HG02763 (cell line): ENCODE data around the gene PACSIN3.

Experiments
- ATAC-seq: cut with Tn5 transposase; IDR thresholded peaks from one replicate; pipeline ENCODE4 v1.9.1; 2021; ENCODE audit warnings: mild to moderate bottlenecking, moderate library complexity; ENCODE audit not compliant: unreplicated experiment

The PACSIN3 gene

DNA sequence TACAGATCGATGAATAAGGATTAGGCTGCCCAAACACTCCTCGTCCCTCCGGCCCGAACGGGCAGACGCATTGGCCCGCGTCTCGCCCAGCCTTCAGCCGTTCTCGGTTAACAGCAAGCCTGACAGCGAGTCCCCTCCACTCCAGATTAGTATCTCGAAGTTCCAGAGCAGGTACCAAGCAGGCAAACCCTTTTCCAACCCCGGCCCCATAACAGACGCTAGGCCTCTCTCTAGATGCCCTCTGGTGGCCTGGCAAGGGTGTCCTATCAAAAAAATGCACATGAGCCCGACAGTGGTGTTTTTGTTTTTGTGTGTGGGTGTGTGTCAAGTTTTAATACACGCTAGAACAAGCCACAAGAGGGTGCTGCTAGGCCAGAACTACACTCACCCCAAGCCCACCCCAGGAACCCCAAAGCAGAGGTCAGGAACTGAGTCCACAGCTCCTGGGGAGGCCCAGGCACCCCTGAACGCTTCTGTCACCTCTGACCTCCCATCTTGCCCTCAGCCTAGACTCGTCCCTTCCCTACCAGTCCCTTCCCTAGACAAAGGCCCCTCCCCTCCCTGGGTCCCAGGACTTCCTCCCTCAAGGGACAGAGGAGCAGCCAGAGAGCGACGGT, 8.9 kb downstream of the PACSIN3 start:
- ATAC-seq = peak; percentile 43

DNA sequence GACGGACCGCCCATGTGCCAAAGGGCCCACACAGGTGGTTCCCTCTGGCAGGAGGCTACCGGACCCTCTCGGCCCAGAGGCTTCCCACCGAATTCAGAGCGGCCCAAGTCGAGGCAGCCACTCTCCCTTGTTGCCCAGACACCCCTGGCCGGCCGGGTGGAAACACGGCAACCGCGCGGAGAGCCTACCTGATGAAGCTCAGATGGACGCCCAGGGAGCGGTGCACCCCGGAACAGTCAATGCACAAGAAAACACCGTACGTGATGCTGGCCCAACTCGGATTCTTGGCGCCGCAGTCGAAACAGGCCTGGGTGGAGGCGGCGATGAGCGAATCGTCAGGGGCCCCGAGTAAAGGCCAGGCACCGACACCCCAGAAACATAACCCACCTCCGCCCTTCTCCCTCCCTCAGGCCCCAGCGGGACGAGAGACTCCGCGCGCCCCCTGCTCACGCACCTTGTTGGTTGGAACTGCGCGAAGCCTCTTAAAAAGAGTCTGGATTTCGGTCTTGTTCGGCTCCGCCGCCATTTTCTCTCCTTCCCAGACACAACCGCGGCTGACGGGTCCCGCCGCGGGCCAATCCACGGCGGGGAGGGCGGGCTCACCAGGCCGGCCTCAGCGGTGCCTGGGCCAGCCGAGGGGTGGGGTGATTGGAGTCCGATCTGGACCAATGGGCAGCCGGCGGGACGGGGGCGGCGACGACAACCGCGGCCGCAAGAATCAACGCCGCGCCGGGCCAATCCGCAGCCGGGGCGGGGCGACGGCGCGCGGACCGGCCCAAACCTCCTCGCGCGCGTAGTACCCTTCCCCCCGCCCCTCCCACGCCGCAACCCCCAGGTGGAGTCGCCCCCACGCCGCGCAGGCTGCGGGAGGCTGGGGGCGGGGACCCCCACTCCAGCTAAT, 9.7 kb downstream of the PACSIN3 start, which contains the start of gene ARFGAP2:
Gene ARFGAP2, minus strand, starts transcription at position 552 of the 901 bp plus-strand sequence. Its CDS starts 26 bp downstream, at position 526.
- ATAC-seq = peak; percentile 93

DNA sequence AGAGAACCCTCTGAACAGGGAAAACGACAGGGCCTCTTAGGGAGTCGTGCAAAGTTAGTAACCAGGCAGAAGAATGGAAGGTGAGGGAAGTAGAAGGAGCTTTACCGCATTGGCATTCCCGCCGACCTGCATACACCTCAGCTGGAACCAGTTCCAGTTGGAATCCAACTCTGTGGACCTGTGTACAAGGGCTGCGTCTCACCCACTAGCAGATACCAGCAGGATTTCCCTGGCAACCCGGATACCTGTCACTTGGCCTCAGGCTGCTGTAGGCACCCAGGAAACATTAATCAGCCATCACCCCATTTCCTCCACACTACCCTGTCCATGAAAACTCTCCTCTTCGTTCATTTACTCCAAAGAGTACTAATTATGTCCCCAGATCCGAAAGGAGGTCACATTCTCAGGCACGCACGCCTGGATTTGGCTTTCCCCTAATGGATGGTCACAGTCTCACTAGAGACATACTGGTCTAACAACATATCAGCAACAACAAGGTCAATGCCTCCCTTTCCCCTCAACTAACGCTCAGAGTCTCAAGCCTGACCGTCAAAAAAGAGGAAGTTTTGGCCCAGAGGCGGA, 10.4 kb downstream of the PACSIN3 start:
- no peak for ATAC-seq

DNA sequence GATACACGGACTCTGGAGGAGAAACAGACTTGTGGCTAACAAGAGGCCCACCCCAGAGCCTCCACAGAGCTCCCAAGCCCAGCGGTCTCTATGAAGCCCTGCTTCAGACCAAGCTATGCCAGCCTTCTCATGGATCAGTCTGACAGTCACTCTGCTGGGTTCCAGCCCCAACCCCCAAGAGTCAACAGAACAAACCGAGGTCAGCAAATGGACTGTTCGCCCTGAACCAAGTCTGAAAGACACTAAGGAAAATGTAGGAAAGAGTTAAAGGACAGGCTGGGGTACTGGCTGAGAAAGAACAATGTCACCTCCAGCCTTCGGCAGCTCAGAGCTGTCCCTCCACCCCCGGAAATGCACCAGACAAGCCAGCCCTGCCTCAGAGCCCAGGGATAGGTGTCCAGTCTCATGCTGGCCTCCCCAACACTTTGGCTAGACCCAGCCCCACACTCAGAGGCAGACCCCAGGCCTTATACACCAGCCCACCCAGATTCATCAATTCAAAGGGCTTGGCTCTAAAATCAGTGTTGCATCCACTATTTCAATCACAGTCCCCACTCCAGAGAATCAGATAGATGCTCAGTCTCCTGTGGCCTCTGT, 13.4 kb downstream of the PACSIN3 start:
- no peak for ATAC-seq

DNA sequence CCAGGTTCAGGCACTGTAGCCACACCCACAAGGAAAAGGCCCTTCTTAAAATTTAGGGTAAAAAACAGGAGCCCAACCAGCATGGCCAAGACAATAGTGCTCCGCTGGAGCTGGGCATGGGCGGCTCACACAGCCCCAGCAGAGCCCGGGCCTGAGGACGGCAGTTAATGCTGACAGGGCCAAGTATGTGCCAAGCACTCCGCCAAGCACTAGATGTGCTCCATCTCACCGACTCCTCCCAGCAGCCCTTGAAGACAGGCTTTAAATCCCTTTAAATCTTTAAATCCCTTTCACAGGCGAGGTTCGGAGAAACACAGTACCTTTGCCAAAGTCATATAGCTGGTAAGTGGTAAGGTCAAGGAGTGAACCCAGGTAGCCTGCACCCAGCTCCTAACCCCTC, 14.4 kb downstream of the PACSIN3 start:
- no peak for ATAC-seq

DNA sequence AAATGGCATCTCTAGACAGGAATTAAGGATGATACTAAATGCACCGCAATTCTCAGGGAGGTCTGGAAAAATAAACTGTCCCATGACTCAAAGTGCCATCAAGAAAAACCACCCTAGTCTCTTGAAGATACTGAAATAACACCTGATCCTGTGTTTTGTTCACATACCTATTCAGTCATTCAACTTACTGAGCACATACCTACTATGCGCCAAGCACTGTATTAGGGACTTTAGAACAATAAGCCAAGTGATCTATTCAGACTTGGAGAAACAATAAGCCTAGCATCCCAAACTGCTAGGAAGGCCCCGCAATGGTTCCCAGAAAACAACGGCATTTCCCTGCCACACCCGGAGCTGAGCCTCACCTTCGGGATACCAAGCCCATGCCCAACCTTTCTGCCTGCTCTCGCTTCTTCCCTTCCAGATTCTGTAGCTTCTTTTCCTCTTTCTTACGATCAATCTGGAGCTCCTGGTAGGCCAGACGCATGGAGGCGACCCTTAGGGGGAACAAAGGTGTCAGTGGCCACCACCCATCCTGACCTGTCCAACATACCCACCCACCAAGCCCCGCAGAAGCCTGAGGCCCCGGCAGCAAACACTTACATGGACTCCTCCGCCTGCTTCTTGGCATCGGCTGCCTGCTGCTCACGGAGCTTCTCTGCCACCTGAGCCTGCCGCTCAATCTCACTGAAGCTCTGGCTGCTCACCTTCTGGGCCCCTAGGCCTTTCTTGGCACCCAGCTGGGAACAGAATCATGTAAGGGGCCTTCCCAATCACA, 15.0 kb downstream of the PACSIN3 start:
- no peak for ATAC-seq

DNA sequence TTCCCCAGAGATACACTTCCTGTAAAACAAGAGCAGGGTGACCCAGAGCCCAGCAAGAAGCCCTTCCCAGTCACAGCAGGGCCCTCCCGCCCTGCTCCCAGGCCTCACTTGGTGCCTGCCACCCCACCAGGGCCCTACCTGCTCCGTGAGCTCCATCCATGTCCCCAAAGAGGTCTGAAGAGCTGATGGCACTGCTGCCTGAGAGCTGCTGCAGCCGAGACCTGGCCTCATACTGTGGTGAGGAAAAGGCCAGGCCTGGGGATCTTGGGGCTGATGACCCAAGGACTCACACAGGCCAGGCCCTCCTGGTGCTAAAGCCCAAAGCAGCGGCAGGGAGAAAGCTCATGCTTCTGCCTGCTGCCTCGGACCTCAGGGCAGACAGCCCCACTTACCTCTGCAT, 19.9 kb downstream of the PACSIN3 start:
- no peak for ATAC-seq

DNA sequence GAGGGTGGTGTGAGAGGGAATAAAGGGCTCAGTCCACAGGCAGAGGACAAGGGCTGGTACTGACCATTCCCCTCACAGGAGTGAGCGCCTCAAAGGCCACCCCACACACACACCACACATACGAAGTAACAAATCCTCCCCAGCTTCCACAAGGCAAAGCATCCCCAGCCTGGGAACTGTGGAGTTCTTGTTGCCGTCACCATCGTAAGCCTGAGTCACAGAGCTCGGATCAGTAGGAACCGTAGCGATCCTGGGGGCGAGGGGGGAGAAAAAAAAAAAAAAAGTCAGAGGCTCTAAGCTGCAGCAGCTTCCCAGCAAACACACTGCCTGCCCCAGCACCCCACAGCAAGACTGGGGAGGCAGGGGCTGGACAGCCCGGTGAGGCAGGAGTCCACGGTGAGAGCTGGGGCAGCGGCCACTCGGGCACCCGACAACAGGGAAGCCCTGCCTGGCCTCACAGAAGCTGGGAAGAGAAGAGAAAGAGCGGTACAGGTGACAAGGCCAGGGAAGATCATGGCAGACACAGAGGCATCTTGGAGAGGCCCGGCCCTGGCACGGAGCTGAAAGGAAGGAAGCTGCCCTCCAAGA, 20.9 kb downstream of the PACSIN3 start:
- ATAC-seq = no peak

DNA sequence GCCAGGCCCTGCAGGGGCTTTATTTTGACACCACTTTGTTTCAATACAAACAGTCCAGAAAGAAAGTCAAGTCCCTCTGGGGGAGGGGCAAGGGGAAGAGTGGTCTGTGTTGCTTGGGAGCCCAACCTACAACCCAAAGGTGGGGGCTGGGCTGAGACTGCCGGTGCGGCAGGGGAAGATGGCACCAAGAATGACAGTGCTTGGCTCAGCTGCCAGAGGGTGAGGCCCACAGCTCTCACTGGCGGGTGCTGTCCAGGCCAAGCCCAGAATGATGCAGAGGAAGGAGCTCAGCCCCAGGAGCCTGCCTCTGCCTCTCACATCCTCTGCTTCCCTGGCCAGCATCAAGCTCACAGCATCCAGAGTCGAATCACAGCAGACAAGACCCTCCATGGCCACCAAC, 21.9 kb downstream of the PACSIN3 start:
- ATAC-seq = no peak

DNA sequence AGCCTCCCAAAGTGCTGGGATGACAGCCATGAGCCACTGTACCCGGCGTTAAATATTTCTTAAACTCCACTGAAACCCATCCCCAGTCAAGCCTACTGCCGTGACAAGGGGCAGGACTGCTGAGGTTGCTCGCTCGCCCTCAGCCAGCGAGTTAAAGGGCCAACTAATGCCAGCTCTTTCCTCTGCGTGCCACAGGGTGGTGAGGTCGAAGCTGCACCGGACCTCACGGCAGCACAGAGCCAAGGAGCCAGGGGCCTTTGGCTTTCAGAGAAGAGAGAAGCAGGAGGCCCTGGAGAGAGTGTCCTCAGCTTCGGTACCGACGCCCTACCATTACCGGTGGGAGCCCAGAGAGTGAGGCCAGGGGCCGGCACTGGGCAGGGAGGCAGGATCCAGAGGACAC, 22.3 kb downstream of the PACSIN3 start:
- no peak for ATAC-seq

DNA sequence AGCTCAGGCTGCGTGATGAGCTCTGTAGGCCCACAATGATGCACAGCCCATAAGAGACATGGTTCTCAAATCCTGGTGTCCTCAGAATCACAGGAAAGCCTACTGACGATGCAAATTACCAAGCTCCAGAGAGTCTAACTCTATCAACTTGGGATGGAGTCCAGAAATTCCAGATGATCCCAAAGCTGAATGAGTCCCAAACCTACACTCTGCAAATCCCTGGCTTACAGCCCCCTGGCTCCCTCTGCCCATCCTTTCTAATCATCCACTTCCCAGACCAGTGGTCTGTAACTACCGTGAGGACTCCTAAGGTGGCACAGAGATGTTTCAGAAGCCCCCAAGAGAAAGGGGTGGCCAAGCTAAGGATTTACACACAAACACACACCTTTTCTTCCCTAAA, 23.0 kb downstream of the PACSIN3 start:
- ATAC-seq = no peak

DNA sequence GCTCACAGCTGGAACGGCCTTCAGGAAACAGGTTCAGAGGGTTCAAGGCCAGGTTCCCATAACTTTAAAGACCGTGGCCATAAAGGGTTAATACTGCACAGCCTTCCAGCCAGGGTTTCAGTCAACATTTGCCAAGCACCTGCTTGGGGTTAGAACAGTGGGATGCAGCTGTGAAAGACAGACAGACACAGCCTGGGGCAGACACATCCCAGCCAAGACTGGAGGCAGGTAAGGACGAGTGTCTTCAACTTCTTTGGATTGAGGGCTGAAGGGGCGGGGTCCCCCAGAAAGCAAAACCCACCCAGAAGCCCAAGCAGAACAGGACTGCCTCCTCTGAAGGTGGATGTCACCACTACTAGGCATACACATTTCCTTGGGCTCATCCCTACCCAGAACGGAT, 23.8 kb downstream of the PACSIN3 start:
- no peak for ATAC-seq

DNA sequence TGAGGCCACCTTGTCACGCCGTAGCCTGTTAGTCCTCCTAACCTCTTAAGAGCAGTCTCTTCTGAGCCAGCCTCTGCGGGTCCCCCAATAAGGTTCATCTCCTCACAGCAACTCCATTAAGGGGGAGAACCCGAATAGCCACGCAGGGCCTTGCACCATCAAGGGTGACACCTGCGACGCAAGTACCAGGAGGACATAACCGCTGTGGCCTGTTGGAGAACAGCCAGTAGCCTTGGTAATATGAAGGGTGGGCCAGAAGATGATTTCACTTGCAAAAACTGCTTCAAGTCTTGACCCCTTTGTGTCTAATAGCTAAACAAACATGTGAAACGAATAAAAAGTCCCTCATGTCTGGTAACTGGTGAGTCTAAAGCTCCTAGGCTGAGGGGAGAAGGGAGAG, 24.3 kb downstream of the PACSIN3 start:
- no peak for ATAC-seq

DNA sequence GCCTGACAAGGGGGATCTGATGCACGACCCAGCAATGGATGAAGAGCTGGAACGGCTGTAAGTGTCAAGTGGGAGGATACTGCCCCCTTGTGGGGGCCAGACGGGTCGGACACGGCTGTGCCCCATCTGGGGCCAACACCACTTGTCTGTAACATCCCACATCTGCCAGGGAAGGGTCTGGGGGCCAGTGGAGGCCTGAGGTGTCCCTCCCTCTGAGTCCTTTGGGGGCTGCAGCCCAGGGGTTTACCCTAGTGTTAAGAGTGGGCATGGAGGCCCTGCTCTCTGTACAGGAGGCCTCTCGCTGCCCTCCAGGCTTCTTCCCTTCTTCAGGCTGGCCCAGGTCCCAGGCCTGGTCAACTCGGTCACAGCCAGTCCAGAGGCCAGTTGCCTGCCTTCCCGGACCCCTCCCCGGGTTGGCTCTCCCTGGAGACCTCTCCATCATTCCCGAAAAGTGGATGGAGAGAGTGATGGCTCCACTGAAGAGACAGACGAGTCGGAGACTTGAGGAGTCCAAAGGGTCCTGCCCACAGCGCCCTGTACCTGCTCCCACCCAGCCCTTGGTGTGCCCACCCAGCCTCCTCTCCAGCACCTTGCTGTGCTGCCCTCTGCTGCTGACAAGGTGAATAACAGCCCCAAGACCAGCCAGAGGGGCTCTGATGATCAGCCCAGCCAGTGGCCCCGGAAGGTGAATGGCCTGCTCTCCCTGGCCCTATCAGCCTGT, 24.9 kb downstream of the PACSIN3 start:
- no peak for ATAC-seq

DNA sequence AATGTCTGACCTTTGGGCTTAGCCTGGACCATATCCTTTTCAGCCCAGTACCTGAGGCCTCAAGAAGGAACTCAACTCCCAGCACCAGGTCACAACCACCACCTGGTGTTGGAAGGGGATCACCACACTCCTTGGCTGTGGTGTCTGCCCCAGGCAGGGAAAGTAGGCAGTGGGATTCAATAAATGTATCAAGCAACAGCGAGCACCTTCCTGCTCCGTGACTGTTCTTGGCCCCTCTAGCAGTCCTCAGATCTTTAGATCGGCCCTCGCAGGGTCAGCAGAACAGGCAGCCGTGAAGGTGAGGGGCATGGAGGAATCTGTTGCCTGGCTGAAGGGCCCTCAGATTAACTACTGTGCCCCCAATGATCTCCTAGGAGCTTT, 25.5 kb downstream of the PACSIN3 start:
- no peak for ATAC-seq

DNA sequence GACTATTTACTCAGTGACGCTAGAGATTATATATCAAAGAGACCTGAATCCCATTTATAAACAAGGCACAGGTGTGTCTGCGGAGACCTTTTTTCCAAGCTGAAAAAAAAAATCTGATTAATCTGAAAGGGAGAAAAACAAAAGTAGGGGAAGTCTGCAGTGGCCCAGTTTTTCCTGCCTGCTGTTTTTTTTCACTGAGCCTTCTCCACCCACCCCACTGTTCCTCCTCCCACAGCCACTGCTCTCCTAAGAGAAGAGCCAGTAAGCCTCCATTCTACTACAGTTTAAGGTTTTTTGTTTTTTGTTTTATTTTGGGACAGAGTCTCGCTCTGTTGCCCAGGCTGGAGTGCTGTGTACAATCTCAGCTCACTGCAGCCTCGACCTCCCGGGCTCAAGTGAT, 28.0 kb downstream of the PACSIN3 start:
- no peak for ATAC-seq

DNA sequence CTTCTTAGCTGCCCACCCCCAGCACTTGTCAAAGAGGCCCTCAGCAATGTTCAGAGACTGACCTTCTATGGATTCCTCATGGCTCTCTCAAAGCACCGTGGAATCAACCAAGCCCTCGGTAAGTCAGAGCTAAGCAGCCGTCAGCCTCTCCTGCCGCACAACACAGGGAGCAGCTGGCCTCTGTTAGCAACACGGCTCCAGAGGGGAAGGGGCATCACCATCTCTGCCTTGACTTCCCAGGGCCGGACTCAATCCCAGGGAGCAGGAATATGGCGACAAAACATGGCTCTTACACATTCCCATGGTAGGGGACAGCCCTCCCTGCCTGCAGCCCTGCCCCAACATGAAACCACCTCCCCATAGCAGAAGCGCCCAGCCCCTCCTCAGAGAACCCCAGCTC, 28.4 kb downstream of the PACSIN3 start:
- ATAC-seq = no peak

DNA sequence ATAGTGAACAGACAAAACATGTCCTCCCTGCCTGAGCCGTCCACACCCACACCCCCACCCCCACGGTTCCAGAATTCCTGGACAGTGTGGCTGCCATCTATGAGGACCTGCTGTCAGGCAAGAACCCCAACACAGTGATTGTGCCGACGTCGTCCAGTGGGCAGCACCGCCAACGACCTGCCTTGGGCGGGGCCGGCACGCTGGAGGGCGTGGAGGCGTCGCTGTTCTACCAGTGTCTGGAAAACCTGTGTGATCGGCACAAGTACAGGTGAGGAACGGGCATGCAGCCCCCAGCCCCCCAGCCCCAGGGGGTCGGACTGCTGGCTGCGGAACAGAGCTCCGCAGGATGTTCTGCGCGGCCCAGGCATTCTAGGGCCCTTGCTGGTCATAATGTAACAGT, 29.3 kb downstream of the PACSIN3 start:
- ATAC-seq = no peak

DNA sequence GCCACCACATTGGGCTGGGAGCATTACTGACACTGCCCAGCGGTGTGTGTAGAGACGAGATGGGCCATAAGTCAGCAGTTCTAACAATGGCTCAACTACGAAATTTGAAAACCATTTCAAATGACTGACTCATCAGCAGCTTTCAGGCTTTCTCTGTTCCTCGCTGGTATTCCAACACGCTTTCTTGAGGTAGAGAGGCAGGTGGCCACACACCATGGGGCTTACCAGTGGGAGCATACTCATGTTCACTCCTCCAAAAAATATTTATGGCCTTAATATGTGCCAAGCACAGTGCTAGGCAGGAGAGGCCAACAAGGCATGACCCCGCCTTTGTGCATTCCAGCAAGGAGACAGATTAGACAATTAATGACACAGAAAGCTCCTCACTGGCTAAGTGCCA, 29.9 kb downstream of the PACSIN3 start:
- ATAC-seq = no peak

DNA sequence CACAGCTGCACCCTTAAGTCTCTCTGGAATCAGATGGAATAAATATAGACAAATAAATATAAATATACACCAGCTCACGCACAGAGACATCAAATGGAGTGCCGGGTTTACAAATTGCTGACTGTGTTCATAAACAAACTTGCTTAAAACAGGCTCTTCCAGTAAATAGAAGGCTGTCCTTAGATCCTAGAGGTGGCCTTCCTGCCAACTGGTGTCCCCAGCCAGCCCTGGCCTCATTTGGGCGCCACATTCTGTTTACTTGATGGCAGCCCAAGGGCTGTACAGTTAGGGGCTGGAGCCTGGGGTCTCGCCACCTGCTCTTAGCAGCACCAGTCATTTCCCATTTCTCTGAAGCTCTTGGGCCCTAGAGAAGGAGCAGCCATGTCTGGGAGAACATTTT, 30.4 kb downstream of the PACSIN3 start:
- no peak for ATAC-seq
